ENCODE measurements around the gene INPP4A. TPM values are rescaled to one million over a fixed set of nuclear protein-coding genes. Genes with fewer than 3 reads are reported as not detected.

INPP4A gene
- total and polyA plus RNA-seq, 10 of the 15 experiments (the other 5 are each of a cell fraction or from before 2014, with no cell fraction given), result 4.7 to 62.3 (median 36.9) TPM

DNA sequence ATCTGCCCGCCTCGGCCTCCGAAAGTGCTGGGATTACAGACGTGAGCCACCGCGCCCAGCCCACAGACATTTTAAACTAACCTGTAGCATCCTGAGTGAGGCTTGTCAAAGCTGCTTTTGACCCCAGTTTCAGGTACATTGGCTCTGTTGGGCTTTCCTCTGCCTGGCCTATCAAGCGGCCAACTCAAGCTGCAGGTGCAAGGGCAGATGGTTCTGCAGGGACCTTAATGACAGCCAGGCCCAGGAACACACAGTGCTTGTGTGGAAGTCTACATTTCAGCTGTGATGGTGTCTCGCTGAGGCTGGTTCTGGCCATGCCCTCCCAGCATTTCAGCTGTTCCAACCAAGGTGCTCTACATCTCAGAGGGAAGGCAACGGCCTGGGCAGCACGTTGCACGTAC, 18.4 kb downstream of the INPP4A start:
- ChIA-PET POLR2A (interaction anchor here (0.9 to 27.0 kb wide), 4 partner anchors 9 to 18 kb away, joined by 4 to 545 read pairs (median 148); no protein-coding TSS in a partner anchor), CTCF (interaction anchor here (0.9 to 7.9 kb wide), 6 partner anchors 12 to 53 kb away, joined by 3 to 64 read pairs (median 28); partner anchors contain the start of gene INPP4A), SMC1A (ENCODE audit: uncharacterized antibody, unreplicated experiment) (interaction anchor here (0.9 to 28.2 kb wide), 4 partner anchors 9 to 23 kb away, joined by 3 to 816 read pairs (median 214); partner anchors contain the start of gene INPP4A), RAD21 (ENCODE audit: unreplicated experiment) (interaction anchor here (1.1 to 11.0 kb wide), 6 partner anchors 7 to 55 kb away, joined by 3 to 200 read pairs (median 100); no protein-coding TSS in a partner anchor)
- intact Hi-C loops (cut with micrococcal nuclease; ENCODE audit: unreplicated experiment), result loop anchor here (10.0 kb wide), 1 partner anchor 448 kb away; no protein-coding TSS in a partner anchor
- in situ Hi-C loops (cut with MboI), result no loop called here
- peak overlapping the region; percentile 91; the same call in 1 of the 2 replicates for H3K9ac ChIP-seq (ENCODE audit: control insufficient read depth, insufficient read depth, low read length)
- H3K4me3 ChIP-seq, result no peak overlapping the region
- H3K27ac ChIP-seq (ENCODE audit: control insufficient read depth, insufficient read depth), result peak overlapping the region; percentile 99
- H3K27me3 ChIP-seq (replicated peaks in 1 of 2; ENCODE audit: control insufficient read depth in 2 of 2, insufficient read depth in 2 of 2, low read length in 1 of 2), result no peaks in the 10 kb centered on the region
- no peak overlapping the region for H2AFZ ChIP-seq (ENCODE audit: control insufficient read depth, low read depth, low read length)
- no peaks in the 10 kb centered on the region for H3K9me3 ChIP-seq (replicated peaks; ENCODE audit: control insufficient read depth, insufficient read depth, low read length)
- H3K4me2 ChIP-seq (ENCODE audit: control insufficient read depth, insufficient read depth), result peak overlapping the region; percentile 89
- ATAC-seq (no peak), FAIRE-seq (no peak), DNase-seq (ENCODE audit: low read depth, low spot score) (no peak)
- H3K36me3 ChIP-seq (ENCODE audit: control insufficient read depth in 2 of 2, insufficient read depth in 2 of 2, low read length in 1 of 2), result peaks cover 2 to 22% of the 10 kb centered on the region in 2 experiments; a peak in 3 of 4 replicates
- H3K79me2 ChIP-seq (ENCODE audit: control insufficient read depth, insufficient read depth, low read length), result peaks cover 79% of the 10 kb centered on the region
- 94% methylated on average over 11 of the region's 11 CpGs for WGBS (ENCODE audit: insufficient coverage, insufficient replicate concordance, low lambda C conversion rate, missing lambda C conversion rate)
- BruUV-seq (replicated peaks), result no TSS peak
- peaks cover 86% of the 10 kb centered on the region for H3K4me1 ChIP-seq (ENCODE audit: control insufficient read depth, insufficient read depth, low read length)
- no peaks in the 10 kb centered on the region for H4K20me1 ChIP-seq (ENCODE audit: control insufficient read depth, insufficient read depth)
- TF ChIP-seq SMC3 (IDR thresholded peaks at IDR 0.05; ENCODE audit: borderline replicate concordance, low read length) (no peak), PML (IDR thresholded peaks at IDR 0.05; ENCODE audit: low read length) (no peak), KLF5 (IDR thresholded peaks at IDR 0.05; ENCODE audit: partially characterized antibody) (no peak), ATF7 (IDR thresholded peaks at IDR 0.05; ENCODE audit: low read depth) (no peak)
- TF ChIP-seq, protein P1, sequence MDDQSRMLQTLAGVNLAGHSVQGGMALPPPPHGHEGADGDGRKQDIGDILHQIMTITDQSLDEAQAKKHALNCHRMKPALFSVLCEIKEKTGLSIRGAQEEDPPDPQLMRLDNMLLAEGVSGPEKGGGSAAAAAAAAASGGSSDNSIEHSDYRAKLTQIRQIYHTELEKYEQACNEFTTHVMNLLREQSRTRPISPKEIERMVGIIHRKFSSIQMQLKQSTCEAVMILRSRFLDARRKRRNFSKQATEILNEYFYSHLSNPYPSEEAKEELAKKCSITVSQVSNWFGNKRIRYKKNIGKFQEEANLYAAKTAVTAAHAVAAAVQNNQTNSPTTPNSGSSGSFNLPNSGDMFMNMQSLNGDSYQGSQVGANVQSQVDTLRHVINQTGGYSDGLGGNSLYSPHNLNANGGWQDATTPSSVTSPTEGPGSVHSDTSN (IDR thresholded peaks at IDR 0.05; ENCODE audit: insufficient replicate concordance, low read depth, low read length), result no peak
- TF ChIP-seq, protein P2, sequence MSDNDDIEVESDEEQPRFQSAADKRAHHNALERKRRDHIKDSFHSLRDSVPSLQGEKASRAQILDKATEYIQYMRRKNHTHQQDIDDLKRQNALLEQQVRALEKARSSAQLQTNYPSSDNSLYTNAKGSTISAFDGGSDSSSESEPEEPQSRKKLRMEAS (IDR thresholded peaks at IDR 0.05; ENCODE audit: low read depth, low read length), result no peak
- TF ChIP-seq, protein P3, sequence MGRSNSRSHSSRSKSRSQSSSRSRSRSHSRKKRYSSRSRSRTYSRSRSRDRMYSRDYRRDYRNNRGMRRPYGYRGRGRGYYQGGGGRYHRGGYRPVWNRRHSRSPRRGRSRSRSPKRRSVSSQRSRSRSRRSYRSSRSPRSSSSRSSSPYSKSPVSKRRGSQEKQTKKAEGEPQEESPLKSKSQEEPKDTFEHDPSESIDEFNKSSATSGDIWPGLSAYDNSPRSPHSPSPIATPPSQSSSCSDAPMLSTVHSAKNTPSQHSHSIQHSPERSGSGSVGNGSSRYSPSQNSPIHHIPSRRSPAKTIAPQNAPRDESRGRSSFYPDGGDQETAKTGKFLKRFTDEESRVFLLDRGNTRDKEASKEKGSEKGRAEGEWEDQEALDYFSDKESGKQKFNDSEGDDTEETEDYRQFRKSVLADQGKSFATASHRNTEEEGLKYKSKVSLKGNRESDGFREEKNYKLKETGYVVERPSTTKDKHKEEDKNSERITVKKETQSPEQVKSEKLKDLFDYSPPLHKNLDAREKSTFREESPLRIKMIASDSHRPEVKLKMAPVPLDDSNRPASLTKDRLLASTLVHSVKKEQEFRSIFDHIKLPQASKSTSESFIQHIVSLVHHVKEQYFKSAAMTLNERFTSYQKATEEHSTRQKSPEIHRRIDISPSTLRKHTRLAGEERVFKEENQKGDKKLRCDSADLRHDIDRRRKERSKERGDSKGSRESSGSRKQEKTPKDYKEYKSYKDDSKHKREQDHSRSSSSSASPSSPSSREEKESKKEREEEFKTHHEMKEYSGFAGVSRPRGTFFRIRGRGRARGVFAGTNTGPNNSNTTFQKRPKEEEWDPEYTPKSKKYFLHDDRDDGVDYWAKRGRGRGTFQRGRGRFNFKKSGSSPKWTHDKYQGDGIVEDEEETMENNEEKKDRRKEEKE (IDR thresholded peaks at IDR 0.05), result no peak

All from GM12878 (cell line).